HG02938 (cell line): ENCODE results near the gene NUP43.
"Not testable (repeated sequence)": the region's sequence is repeated elsewhere in the genome, so short reads cannot be mapped to it uniquely, and the experiment has no call there.

ENCODE experiments used
- ATAC-seq: cut with Tn5 transposase; IDR thresholded peaks from one replicate; pipeline ENCODE4 v1.9.1; 2021; ENCODE audit warnings: mild to moderate bottlenecking, moderate library complexity; ENCODE audit not compliant: unreplicated experiment

Gene NUP43, protein sequence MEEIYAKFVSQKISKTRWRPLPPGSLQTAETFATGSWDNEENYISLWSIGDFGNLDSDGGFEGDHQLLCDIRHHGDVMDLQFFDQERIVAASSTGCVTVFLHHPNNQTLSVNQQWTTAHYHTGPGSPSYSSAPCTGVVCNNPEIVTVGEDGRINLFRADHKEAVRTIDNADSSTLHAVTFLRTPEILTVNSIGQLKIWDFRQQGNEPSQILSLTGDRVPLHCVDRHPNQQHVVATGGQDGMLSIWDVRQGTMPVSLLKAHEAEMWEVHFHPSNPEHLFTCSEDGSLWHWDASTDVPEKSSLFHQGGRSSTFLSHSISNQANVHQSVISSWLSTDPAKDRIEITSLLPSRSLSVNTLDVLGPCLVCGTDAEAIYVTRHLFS

DNA sequence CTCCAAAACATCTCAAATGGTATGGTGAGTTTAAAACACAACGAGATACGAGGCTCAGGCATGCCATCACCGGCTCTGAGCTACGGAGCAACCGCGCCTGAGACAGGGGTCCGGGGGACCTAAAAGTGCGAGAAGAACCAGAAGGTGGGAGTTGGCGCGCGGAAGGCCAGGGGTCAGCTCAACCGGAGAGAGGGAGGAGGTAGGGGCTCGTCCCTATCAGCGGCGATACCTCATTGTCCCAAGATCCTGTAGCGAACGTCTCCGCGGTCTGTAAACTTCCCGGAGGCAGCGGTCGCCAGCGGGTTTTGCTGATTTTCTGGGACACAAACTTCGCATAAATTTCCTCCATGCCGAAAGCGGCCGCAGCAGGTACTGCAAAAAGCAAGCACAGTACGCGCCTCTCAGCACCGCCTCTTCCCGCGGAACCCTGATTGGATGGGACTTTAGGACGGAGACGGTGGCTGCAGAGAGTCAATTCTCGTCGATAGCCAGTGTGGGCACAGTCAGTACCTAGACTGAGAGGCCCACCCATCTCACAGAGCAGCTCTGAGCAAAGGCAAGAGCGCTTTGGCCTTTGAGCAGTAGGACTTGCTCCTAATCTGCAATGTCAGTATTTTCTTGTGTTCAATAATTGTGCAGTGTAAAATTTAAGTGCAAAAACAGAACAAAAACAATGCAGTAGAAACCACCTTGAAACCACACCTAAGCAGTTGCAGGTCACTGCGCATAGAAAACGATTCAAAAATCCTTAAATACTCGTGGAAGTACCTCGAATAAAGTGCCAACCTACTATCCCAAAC lies at the start of gene NUP43:
NUP43 (minus strand) TSS at position 383 of the 800 bp plus-strand sequence; CDS start at position 349, 34 bp downstream.
- ATAC-seq = peak; percentile 54

DNA sequence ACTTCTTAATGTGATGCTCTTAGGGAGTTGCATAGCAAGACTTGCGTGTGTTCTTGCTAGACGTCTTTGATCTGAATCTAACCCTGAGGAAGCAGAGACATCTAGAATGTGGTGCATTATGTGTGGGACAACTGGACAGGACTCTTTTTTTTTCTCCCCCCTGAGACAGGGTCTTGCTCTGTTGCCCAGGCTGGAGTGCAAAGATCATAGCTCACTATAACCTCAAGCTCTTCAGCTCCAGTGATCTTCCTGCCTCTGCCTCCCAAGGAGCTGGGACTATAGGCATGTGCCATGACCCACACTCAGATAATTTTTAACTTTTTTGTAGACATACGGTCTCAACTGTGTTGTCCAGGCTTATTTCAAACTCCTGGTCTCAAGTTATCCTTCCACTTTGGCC lies 37.2 kb upstream of the NUP43 start:
- ATAC-seq = no peak

DNA sequence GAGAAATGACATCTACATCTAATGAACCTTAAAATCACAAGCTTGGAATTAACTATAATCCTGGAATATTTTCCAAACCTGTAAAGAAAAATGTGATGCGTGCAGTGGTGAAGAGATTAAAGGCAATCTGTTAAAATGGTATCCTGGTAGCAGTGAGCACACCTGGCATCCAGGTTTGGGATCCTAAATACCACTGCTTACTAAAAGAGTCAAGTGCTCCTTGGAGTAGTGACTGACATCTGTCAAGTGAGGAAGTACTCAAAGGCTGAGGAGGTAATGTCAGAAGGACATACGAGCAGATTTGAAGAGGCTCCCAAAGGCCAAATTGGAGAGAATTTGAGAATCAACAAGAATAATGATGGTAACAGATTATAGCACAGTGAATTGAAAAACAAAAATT lies 36.0 kb upstream of the NUP43 start:
- ATAC-seq = no peak

DNA sequence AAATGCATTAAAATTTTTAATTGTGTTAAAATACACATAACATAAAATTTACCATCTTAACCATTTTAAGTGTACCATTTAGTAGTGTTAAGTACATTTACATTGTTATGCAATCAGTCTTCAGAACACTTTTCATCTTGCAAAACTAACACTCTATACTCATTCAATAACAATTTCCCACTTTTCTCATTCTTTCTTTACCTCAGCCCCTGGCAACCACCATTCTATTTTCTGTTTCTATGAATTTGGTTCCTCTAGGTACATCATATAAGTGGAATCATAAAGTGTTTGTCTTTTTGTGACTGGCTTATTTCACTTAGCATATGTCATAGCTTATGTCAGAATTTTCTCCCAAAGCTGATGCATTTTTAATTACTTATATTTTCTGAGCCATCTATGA lies 35.4 kb upstream of the NUP43 start:
- no peak for ATAC-seq

DNA sequence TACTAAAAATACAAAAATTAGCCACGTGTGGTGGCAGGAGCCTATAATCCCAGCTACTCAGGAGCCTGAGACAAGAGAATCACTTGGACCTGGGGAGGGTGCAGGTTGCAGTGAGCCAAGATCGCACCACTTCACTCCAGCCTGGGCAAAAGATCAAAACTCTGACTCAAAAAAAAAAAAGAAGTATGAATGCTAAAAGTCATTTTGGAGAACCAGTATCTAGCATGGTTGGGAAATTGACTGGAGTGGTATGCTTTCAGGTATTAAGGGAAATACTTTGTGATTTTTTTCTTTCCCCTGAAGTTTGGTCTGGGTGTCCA lies 33.3 kb upstream of the NUP43 start:
- no peak for ATAC-seq

DNA sequence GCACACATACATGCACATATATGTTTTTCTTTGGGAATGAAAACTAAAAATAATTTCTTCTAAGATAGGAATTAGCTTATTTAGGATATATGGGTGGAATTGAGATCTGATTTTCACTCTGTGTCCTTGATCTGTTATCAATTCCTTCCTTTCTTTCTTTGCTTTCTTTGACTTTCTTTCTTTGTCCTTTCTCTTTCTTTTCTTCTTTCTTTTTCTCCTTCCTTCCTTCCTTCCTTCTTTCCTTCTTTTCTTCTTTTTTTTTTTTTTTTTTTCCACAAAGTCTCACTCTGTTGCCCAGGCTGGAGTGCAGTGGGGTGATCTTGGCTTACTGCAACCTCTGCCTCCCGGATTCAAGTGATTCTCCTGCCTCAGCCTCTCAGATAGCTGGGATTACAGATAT lies 31.3 kb upstream of the NUP43 start:
- no peak for ATAC-seq

DNA sequence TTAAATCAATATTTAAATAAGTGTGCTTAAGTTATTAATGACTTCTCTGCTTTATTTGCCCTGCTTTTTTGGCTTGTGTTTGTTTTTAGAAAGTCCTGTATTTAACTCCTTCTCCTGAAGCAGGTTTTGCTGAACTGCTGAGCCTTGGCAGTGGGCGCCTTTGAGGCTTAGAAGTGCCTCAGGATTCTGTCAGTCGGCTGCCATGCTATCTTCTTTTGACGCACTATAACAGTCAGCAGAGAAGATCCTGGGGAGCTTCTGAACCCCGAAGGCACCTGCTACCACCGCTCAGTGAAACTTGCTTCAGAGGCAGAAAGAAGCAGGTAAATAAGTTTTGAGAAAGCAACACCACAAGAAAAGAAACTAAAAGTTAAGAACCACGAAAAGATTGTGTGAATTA lies 25.6 kb upstream of the NUP43 start:
- ATAC-seq = no peak

DNA sequence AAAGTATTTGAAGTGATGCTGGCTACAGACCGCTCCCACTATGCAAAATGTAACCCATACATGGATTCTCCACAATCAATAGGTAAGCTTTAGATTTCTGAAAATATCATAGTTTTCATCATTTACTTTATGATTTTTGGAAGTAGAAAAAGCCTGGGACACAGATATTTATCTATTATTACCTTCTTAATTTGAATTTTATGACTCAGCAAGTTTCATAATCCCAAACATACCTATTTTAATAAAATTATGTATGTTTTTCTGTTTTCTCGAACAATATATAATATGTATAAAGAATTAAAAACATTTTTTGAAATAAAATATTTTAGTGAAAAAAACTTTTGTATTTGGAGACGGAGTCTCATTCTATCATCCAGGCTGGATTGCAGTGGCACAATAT lies 24.9 kb upstream of the NUP43 start:
- no peak for ATAC-seq

DNA sequence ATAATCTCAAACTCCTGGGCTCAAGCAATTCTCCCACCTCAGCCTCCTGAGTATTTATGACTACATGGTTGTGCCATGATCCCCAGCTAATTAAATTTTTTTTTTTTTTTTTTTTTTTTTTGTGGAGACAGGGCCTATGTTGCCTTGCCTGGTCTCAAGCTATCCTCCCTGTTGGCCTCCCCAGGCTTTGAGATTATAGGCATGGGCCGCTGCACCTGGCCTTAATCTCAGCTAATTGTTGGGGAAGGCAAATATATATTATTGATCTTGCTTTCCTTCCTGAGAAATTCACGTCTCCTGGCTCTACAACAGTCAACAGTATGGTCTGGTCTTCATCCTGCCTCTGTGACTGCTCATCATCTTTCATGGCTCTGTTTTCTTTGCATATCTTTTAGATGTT lies 23.3 kb upstream of the NUP43 start:
- ATAC-seq = no peak

DNA sequence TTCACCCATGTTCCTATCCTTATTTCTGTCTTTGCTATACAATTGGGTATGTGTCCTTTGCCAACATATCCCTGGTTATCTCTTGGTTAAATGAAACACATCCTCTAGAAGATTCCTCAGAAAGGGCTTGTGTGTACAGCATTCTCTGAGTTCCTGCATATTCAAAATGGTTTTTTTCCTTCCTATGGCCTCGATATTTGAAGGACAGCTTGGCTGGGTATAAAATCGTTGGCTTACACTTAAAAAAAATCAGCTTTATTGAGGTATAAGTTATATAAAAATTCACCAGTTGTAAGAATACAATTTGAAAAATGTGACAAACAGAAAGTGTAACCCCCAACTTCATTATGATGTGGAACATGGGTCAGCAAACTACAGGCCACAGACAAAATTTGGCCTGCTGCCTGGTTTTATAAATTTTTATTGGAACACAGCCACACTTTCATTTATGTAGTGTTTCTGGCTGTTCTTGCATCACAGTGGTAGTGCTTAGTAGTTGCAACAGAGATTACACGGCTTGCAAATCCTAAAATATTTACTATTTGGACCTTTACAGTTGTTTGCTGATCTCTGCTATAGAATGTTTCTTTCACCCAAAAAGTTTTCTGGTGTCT lies 19.9 kb upstream of the NUP43 start:
- ATAC-seq = no peak

DNA sequence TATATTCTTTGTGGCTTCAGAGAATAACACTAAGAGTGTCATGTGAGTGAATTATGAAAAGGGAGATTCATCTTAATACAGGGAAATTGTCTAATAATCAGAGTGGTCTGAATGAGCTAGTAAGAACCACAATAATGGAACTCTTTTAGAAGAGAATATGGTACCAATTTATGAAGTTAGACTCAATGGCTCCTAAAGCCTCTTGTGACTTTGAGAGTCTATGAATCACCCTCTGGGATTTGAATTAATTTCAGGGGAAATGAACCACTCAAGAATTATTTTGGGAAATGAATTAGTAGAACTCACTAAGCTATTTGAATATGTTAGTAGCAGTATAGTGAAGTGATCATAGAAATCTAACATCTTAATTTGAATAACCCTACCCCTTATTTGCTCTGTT lies 17.5 kb upstream of the NUP43 start:
- ATAC-seq = no peak

DNA sequence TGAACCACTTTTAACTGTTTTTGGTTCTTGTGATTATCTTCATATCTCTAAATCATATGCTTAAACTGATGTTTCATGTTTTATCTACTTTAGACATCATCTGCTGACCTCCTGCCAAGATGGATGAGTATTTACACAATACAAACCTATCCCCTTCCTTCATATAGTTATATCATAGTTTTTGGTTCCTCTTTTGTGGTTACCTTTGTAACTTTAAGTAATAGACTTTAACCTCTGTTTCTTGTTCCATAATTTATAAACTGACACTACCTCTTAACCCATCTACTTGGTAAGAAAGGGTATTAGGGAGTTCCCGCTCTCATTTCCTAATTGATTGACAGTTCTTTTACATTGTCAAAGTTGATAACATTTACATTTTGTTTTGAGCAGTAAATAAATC lies 15.1 kb upstream of the NUP43 start:
- ATAC-seq = peak; percentile 100

DNA sequence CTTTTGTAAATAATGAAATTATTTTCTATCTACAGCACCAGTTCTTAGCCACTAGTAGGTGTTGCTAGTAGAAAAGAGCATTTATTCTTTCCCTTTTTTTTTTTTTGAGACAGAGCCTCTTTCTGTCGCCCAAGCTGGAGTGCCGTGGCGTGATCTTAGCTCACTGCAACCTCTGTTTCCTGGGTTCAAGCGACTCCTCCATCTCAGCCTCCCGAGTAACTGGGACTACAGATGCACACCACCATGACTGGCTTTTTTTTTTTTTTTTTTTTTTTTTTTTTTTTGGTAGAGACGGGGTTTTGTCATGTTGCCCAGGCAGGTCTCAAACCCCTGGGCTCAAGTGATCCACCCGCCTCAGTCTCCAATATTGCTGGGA lies 9.9 kb upstream of the NUP43 start:
- no peak for ATAC-seq

DNA sequence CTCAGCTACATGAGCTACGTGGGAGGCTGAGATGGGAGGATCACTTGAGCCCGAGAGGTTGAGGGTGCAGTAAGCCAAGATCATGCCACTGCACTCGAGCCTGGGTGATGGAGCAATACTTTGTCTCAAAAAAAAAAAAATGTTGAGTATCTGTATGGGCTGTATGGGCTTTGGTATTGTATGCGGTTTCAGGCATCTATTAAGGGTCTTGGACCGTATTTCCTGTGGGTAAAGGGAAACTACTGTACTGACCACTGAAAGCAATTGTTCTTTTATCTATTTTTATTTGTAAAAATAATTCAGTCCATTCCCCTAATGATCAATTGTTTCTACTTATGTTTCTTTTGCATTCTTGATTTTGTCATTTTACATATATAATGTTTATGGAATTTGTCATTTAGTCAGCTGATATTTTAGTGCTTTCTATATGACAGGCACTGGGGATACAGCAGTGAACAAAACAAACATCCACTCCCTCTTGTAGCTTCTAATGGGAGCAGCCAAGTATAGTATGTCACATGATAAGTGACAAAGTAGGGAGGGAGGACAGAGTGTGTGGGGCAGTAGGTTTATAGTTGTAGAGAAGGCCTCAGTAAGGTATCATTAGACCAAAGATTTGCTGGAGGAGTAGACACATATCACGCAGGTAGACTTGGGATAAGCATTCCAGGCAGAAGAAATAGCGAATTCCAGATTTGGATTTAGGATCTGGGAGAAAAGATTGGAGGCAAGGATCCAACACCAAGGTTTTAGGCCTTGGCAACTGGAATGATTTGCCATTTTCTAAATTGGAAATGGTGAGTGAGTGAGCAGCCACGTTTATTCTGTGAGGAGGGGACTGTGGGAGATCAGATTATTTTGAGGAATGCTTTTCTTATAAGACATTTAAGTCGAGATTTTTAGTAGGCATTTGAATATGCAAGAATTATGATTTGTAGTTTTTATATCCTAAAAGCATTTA lies 9.3 kb upstream of the NUP43 start:
- peak; percentile 82 for ATAC-seq

DNA sequence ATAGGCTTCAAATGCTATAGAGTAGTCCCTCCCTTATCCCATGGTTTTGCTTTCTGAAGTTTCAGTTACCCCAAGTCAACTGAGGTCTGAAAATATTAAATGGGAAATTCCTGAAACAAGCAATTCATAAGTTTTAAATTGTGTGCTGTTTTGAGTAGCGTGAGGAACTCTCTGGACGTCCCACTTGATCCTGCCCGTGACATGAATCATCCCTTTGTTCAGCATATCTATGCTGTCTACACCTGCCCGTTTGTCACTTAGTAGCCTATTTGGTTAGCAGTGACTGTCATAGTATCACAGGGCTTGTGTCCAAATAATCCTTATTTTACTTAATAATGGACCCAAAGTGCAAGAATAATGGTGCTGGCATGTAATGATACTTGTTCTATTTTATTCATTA lies 8.2 kb upstream of the NUP43 start:
- ATAC-seq = no peak

DNA sequence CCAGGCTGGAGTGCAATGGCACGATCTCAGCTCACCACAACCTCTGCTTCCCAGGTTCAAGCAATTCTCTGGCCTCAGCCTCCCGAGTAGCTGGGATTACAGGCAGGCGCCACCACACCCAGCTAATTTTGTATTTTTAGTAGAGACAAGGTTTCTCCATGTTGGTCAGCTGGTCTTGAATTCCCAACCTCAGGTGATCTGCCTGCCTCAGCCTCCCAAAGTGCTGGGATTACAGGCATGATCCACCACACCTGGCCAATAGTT lies 7.0 kb upstream of the NUP43 start:
- not testable (repeated sequence) for ATAC-seq

DNA sequence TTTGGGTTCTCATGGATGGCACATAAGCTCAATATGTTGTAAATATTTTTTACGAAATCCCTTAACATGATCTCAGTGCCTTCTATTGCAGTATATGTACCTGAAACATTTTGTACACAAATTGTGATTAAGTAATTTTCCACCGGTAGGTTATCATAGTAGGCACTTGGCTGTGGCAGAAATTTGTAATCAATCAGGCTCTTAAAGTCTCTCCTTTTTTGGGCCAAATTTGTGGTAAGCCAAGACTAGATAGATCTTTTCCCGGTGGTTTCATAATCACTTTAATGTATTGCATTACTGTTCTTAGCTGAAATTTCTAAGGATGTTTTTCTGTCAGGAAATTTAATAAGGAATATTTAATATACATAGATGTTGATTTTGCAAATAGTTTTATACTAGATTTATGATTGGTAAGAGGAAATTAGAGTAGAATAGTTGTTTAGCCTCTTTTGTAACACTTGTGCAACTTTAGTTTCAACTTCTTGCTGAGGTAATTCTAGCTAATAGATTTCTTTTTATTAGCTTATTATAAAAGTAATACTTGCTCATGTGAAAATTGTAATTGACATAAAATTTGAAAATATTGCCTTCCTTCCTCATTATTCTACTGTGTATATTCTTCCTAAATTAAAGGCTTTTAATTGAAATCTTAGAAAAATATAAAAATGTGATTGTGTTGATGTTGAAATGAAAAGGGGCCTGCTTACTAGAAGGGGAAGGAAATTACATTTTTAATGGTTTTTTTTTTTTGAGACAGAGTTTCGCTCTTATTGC lies 6.5 kb upstream of the NUP43 start:
- ATAC-seq = no peak

DNA sequence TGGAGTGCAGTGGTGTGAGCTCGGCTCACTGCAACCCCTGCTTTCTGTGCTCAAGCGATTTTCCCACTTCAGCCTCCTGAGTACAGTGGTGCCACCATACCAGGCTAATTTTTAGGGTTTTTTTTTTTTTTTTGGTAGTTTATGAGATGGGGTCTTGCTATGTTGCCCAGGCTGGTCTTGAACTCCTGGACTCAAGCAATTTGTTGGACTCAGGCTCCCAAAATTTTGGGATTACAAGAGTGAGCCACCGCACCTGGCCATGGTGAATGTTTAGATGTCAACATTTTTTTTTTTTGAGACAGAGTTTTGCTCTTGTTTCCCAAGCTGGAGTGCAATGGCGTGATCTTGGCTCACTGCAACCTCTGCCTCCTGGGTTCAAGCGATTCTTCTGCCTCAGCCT lies 5.6 kb upstream of the NUP43 start:
- ATAC-seq = not testable (repeated sequence)

DNA sequence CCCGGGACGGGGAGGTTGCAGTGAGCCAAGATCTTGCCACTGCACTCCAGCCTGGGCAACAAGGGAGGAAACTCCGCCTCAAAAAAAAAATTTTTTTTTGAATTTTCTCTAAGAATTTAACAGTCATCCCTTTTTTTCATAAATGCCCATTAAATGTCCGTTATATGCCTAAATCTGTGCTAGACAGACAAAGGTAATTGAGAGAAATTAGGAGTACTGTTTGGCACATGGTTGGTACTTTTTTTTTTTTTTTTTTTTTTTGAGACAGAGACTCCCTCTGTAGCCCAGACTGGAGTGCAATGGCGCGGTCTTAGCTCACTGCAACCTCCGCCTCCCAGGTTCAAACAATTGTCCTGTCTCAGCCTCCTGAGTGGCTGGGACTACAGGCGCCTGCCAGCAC lies 4.9 kb upstream of the NUP43 start:
- no peak for ATAC-seq

DNA sequence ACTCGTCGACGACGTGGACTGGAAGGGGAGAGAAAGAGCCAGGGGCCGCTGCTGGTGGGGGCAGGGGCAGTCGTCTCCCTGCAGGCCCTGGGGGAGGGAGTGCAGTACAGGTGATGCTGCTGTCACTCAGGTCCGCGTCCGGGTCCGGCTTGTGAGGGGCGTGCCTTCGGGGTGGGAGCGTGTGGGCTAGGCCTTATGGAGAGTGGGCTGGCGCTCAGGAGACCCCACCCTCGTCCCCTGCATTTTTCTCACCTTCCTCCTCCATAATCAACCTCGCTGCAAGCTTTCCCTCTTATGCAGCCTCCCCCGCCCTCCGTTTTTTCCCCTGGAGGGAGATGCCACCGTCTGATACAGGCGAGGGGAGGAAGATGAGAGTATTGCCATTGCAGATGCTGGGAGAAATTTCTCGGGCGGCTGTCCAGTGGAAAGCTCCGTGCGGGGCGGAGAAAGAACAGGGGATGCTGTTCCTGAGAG lies 3.8 kb upstream of the NUP43 start:
- peak; percentile 34 for ATAC-seq
